Femur (tissue), 1 donor: ENCODE data around the gene BEND3.
"Not testable (repeated sequence)": the region's sequence is repeated elsewhere in the genome, so short reads cannot be mapped to it uniquely, and the experiment has no call there.

ENCODE experiments used
- DNase-seq: peaks from one replicate; pipeline ENCODE4 v3.0.0-alpha.2; 2017

BEND3 gene

GRCh38 chr6:107120404-107120803, 5.1 kb upstream of the BEND3 start:
- DNase-seq: no peak

DNA sequence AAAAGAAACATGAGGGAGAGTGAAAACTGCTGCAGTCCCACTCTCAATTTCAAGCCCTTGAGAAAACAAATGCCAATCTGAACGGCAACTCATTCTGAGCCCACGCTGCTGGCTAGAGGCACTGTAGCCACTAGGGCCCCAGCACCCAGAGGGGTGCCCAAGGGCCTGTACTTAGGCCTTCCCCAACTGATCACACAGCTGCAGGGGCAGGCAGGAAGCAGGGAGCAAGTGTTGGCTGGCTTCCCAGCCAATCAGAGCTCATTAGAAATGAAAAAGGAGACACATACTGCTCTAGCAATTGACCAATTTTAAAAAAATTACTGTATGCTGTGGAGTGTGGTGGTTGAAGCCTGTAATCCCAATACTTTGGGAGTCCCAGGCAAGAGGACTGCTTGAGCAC, 3.7 kb upstream of the BEND3 start:
- DNase-seq: no peak

DNA sequence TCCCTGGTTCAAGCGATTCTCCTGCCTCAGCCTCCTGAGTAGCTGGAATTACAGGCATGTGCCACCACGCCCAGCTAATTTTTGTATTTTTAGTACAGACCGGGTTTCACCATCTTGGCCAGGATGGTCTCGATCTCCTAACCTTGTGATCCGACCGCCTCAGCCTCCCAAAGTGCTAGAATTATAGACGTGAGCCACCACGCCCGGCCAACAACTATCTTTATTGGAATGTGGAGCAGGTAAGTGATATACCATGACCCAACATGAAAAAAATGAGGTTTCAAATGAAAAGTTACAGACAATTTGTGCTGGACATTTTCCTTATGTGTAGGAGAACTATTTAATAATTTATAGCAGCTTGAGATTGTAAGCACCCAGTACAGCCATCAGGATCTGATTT, 3.2 kb upstream of the BEND3 start:
- DNase-seq: not testable (repeated sequence)

- no peak for DNase-seq
Measured at GRCh38 chr6:107116931-107117330, 1.6 kb upstream of the BEND3 start.

DNA sequence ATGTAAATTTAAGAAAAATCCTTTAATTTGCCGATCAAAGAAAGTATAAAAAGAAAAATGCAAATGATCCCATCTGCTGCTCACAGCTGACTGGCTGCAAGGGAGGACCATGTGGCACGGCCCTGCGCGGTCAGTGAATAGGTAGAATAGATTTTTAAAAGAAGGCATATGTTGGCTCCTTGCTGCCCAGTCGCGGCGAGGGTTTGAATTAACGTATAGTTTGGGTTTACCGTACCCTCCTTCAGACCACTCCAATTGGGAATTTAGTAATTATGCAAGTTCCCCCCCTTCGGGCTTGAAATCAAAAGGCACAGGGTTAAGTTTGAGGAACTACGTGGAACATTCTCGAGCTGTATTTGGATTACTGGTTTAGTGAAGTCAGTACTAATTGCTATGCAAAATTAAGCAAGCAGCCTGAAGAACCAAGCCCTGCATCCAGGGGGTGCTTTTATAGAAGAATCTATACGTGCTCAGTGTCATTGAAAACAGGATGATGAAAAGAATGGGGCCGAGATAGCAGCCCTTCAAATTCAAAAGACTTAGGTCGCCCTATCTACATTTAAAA, 1.1 kb upstream of the BEND3 start:
- peak; percentile 45 for DNase-seq

DNA sequence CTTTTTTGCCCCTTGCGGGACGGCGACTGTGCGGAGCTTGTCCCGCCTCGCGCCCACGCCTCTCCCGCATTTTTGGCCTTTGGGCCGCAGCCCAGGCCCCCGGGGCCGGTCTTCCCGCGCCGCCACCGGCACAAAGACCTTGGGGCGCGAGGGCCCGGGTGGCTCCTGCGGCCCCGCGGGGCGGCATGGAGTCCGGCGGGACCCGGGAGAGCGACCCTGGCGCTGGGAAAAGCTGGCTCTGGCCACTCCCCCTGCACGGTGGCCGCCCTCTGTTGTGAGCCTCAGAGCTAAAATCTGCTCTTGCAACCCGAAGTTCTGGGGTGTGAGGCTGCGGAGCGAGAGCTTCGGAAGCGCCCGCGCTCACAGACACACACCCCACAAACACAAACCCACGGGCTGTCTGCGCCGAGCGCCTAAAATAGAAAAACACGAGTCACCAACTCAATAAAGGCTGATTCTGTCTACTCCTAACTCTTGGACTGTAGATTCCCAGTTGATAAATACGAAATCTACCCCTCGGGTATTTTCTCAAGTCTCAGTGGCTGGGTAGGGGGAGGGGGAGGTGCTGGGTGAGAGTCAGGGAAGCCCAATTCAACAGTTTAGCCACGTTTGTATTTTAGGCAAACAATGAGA, 496 bp upstream of the BEND3 start:
- DNase-seq: peak; percentile 70

- DNase-seq: peak; percentile 90
Measured at GRCh38 chr6:107114213-107114925, 946 bp downstream of the BEND3 start.

- no peak for DNase-seq
Measured at GRCh38 chr6:107110200-107110599, 5.1 kb downstream of the BEND3 start.

DNA sequence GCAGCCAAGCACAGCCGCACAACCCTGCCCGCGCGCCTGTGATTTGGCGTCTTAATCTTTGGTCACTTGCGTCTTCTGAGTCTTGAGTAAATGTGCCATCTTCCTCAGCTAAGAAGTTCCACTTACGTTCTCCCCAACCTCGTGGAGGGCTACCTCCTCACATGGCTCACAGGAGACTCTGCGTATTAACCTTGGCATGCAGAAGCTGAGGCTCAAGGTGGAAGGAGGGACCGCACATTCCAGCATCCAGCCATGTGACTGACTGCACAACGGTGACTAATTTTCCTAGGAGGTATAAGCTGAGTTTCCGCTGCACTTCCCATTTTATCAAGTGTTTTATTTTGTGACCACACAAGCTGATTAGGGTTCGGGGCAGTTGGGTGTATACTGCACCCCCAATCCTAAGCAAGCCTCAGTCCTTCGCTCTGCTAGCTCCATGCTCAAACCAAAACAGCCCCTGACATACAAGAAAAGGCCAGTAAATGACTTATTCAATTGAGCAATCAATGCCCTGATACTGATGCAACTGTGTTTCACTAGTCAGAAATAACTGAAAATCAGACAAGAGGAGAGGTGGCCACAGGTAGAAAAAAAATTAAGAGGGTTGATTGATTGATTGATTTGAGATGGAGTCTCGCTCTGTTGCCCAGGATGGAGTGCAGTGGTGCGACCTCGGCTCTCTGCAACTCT, 7.0 kb downstream of the BEND3 start:
- peak; percentile 34 for DNase-seq

- DNase-seq: peak; percentile 23
Measured at GRCh38 chr6:107107791-107108190, 7.5 kb downstream of the BEND3 start.

DNA sequence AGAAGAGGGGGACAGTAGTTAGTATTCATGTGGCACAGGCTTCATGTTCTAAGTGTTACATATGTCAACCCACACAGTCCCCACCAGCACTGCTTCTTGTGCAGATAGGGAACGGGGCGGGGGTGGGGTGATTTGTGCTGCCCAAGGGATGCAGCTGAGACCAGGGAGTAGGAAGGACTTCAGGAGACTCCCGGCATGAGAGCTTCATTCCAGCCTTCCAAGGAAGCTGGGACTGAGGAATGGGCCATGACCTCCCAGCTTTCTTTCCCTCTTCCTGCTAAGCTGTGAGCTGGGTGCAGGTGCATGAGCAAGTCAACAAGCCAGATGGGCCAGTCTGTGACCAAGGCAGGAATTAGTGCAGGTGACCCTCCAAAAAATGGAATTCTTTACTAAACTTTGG, 9.2 kb downstream of the BEND3 start:
- no peak for DNase-seq

DNA sequence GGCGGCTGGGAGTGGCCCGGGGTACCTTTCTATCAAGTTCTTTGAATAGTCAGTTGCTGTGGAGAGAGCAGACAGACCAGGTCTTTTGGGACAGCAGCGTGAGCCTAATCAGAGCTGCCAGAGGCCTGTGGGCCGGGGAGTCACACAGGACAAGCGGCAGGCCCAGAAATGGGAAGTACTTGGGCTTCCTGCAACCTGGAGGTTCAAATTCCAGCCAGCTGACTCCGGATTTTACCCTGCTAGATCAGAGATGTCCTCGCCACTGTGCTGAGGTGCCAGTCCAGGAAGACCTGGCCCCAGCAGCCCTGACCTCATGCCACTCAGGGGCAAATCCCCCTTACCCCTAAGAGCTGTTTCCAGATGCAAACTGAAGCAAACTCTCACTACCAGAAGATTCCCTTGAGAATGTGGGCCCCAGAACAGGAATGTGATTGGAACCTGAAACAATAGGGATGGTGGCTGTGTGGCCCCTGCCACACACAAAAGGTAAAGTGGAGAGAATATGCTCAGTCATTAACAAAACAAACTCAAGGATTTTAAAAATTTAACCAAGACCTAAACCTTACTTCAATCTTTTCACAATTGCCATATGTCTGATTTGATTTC, 9.7 kb downstream of the BEND3 start:
- DNase-seq: no peak

DNA sequence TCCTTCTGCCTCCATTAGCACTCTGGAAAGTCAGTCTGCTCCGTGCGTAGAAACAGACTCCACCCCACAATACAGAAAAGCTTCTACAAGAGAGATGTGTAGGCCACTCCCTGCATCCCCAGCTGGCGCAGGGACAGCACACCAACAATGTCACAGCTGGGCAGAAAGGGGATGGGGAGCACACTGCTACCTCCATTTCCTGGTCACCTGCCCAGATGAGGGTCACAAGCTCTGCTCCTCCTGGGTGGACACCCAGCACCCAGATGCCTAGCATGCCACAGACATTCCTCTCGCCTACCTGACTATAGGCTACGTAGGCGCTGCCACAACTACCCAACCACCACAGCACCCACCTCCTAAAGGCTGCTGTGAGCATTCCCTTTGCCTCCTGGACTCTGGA, 12.2 kb downstream of the BEND3 start:
- DNase-seq: no peak

DNA sequence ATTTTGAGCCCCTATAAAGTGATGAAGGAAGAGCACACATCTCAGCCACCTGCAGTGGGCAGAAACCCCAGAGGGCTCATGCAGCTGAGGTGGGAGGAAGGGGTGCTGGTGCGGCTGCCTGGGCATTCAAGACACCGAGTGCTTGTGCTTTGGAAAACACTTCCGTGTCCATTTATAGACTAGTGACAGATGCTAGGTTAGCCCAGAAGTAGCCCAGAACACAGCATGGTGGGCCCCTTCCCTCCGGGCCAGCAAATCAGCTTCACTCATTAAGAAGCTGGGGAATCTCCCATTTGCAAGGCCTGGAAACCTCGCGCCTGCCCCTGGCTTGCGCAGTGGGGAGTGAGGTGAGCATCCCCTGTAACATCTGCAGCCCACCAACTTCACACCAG, 12.9 kb downstream of the BEND3 start:
- DNase-seq: no peak

DNA sequence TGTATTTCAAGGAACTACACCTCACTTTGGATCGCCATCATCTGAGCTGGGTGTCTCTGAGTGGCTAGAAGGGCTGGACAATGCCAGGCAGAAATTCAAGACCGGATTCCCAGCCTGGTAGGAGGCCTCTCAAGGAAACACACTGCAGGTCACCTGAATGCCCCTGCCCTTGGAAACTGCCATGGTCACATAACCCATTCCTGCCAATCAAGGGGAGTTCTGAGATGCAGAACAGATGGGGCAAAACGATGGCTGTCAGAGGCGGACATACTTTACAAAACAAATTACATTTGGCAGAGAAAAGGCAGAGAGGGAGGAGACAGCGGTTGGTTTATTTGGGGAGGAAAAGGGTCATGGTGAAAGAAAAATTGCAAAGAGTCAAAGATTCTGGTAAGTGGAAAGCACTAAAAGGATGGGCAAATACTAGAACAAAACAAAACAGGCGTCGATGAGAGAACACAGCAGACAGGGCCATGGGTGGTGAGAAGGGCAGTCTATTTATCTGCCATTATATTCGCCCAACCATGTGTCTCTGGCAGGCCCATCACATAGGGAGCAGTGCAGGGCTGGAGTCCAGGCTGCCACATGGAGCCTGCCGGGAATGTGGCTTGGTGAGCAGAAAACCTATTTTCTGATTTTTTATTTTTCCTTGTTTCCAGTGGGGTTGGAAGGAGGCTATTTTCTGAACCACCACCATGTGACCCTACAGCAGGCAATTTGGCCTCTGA, 13.5 kb downstream of the BEND3 start:
- no peak for DNase-seq

- DNase-seq: no peak
Measured at GRCh38 chr6:107101211-107101610, 14.1 kb downstream of the BEND3 start.

- DNase-seq: no peak
Measured at GRCh38 chr6:107098436-107099307, 16.6 kb downstream of the BEND3 start.

- DNase-seq: not testable (repeated sequence)
Measured at GRCh38 chr6:107084459-107084858, 30.9 kb downstream of the BEND3 start.

DNA sequence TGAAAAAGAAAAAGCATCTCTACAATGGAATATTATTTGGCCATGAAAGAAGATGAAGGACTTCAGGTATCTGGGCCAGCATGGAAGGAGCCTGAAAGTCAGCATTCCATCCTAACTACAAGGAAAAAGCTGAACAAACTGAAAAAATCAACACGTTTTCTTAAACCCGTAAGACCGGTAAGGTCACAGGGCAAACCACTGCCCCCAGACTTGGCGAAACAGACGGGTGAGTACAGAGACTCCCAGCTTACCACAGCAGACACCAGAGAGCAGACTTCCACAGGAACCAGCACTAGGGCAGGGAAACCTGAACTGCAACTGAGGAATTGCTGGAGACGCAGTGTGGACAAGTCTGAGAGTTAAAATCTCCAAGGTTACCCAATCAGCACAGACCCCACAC, 31.4 kb downstream of the BEND3 start:
- DNase-seq: no peak

- DNase-seq: no peak
Measured at GRCh38 chr6:107083047-107083768, 32.1 kb downstream of the BEND3 start.

- DNase-seq: no peak
Measured at GRCh38 chr6:107082045-107082444, 33.3 kb downstream of the BEND3 start.
